Suppressor macrophage treated with lipopolysaccharide for 1 hour (primary cell): ENCODE results near the gene ARHGEF19.
"Not testable (repeated sequence)": the region's sequence is repeated elsewhere in the genome, so short reads cannot be mapped to it uniquely, and the experiment has no call there.

ENCODE experiments used
- DNase-seq, 3 donors: peaks; one replicate each; pipeline ENCODE4 v3.0.0-alpha.2; 2020 to 2022

ARHGEF19 gene

DNA sequence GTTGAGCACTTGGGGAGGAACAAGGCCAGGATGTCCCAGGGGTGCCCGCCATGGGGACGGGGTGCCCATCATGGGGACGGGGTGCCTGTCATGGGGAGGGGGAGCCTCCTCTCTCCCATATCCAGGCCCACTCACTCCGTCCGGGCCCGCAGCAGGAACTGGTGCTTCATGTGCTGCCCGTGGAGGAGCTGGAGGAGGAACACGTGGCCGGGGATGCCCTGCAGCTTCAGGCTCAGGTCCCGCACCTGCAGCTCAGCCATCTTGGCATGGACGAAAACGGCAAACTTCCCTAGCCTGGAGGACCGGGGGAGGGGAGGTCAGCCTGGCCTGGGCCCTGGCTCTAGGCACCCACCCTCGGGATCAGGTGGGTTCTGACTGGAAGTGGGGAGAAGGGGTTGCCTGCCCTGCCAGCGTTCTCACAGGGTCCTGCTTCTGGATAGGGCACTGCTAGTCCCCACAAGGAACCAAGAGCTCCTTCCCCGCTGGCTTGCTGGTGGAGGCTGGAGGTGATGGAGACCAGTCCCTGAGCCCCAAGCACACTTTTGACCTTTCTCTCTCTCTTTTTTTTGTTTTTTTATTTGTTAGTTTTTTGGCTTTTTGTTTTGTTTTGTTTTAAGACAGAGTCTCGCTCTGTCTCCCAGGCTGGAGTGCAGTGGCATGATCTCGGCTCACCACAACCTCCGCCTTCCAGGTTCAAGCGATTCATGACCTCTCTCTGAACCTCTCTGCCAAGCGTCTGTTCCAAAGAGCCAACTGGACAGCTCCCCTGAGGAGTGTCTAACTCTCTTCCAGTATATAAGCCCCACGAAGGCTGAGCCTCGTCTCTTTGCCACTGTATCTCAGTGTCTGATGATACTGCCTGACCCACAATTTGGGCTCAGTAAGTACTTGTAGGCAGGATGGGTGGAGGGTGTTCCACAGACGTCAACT lies 9.9 kb downstream of the ARHGEF19 start:
- DNase-seq: no peak

DNA sequence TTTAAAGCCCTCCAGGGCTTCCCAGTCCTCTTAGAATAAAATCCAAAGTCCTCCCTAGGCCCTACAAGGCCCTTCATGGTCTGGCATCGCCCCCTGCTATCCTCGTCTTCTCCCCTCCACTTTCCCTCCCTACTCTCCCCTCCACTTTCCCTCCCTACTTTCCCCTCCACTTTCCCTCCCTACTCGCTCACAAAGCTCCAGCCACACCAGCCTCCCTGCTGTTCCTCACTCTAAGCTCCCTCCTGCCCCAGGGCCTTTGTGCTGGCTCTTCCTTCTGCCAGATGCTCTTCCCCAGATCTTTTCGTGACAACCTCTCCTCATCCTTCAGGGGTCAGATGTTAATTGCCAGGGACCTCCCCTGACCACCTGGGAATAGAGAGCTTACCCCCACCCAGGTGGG lies 12.8 kb downstream of the ARHGEF19 start:
- no peak for DNase-seq

DNA sequence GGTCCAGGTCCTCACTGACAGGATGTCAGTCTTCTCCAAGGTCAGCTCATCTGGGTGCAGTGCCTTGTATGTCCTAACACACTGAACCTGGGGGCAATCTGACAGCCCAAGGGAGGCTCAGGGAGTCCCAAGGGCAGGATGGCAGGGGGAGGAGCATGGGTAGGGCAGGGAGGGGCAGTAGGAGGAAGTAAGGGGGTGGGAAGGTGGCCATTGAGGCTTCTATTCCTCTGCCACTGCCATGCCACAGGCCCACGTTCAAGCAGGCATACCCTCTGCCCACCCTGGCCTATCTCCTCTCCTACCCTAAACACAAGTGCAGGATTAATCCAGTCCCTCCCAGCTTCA lies 13.3 kb downstream of the ARHGEF19 start:
- no peak for DNase-seq

DNA sequence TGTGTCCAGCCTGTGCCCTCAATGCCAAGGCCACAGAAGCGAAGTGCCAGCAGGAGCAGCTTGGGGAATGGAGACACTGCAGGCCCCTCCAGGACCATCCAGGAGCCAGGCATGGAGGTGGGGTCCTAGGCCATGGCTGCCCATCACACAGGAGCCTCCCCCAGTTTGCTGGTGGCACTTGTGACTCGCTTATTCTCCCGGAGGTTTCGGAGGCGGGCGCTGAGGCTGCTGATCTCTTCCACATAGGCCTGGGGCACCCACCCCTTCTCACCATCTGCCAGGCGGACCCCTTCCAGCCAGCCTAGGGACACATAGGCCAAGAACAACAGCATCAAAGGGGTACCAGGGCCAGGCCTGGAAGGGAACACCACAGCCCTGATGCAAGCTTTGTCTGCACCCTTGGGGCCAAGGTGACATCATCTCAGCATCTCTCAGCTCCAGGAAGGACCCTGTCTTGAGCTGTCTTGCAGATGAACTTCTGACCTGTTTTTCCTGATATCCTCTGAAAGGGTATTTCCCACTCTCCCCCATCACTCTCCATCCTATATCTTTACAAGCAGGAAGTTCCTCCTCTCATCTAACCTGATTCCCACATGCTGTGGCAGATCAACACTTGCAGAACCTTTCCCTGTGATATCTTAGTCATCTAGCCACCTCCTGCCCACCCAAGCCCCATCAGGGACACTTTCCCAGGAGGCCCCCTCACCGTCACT lies 13.9 kb downstream of the ARHGEF19 start:
- DNase-seq: no peak

DNA sequence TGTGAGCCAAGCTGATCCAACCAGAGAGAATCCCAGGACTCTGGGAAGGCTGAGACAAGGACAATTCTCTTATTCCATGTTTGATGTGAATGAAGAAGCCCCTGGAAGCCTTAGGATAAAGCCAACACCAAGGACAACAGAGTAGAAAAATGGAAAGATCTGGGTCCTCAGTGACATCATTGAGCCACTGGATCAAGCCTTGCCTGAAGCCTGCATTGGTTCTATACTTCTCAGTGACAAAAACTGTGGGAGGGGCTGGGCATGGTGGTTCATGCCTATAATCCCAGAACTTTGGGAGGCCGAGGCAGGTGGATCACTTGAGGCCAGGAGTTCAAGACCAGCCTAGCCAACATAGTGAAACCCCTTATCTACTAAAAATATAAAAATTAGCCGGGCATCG lies 15.6 kb downstream of the ARHGEF19 start:
- no peak for DNase-seq

DNA sequence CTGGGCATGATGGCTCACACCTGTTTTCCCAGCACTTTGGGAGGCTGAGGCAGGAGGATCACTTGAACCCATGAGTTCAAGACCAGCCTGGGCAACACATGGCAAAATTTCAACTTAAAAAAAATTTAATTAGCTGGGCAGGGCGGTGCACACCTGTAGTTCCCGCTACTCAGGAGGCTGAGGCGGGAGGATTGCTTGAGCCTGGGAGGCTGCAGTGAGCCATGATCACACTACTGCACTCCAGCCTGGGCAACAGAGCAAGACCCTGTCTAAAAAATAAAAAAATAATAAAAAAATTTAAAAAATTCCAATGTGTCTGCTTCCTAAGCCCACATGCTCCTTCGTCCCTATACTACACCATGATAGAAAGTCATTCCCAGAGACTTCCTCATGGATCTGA lies 16.3 kb downstream of the ARHGEF19 start:
- DNase-seq: not testable (repeated sequence)

DNA sequence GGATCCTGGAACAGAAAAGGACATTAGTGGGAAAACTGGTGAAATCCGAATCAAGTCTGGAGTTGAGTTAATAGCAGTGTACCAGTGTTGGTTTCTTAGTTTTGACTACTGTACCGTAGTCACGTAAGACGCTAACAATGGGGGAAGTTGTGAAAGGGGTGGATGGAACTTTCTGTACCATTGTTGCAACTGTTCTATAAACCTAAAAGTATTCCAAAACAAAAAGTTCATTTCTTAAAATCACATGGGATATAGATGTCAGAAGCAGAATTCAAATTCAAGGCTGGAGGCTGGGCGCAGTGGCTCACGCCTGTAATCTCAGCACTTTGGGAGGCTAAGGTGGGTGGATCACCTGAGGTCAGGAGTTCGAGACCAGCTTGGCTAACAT lies 16.9 kb downstream of the ARHGEF19 start:
- no peak for DNase-seq

DNA sequence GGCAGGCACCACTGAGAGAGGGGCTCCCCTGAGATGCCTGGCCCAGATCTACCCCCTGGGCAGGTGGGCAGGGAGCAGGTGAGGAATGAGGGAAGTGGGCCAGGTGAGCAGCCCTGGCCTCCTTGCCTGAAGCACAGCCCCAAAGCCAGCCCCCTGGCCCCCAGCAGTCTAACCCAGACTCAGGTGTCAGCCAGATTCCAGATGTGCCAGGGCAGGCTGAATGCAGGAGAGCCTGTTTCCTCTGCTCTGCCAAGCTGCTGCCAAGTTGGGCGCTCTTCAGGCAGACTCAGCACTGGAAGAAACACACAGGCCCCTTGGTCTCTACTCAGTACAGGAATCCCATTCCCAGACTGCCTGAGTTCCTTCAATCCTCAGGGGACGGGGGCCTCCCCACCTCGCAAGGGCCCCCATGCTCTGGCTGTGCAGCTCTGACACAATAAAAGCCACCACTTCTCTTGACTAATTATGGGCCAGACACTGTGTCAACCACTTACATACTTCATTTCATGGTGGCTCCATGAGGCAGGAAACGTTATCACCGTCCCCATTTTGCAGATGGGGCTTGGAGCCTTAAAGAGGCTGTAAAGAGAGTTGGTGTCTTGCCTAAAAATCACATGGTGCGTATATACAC lies 20.4 kb downstream of the ARHGEF19 start:
- no peak for DNase-seq

DNA sequence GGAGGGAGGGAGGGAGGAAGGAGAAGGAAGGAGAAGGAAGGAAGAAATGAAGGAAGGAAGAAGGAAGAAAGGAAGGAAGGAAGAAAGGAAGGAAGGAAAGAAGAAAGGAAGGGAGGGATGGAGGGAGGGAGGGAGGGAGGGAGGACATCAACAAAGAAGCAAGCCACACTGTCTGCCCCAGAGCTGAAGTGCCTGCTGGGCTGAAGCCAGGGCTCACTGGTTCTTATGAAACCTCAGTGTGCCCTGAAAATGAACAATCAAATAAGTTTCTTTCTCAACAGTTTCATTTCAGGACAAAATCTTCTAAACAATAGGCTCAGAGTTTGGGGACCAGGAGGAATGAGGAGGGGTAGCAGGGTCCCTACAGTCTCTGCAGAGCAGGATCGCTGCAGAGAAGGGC lies 21.1 kb downstream of the ARHGEF19 start:
- DNase-seq: no peak

DNA sequence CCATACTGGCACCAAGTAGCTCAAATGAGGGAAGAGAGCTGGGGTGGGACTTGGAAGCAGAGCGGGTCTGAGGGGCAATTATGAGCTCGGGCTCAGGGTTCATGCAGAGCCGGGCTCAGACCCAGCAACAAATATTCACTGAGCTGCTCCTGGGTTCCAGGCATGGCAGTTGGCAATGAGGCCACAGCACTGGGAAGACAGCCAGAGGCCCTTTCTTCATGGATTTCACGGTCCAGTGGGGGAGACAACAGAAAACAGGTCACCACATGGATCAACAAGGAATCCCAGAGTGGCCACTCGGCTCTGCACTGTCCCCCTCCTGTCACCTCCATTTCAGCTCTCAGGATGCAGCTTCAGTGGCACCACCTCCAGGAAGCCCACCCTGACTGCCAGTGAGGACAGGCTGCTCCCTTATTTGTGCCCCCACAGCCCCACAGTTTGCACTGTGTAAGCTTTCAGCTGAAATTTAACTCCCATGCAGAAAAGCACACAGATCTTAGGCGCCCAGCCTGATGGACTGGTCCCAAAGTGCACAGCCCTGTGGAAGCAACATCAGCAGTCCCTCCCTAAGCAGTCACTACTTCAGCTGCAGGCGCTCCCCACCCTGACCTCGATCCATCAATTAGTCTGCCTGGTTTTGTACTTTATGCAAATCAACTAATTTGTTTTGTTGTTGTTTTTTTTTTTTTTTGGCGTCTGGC lies 22.4 kb downstream of the ARHGEF19 start:
- DNase-seq: no peak

DNA sequence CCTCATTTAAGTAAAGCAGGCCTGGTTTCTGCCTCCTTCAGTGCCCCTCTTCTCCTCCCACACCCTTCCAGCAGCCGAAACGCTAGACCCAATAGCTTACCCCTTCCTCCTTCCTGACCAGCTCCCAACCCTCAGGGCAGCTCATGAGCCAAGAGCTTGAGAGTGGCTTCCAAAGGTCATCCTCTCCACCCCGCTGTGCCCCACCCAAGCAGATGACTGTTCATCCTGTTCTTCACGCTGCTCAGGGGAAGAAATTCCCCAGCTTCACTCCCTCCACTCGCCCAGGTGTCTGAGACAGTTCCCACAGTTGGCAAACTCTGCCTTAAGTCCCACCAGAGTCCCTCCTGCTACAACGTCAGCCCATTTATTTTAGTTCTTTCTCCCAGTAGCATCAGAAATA lies 23.4 kb downstream of the ARHGEF19 start:
- DNase-seq: no peak

DNA sequence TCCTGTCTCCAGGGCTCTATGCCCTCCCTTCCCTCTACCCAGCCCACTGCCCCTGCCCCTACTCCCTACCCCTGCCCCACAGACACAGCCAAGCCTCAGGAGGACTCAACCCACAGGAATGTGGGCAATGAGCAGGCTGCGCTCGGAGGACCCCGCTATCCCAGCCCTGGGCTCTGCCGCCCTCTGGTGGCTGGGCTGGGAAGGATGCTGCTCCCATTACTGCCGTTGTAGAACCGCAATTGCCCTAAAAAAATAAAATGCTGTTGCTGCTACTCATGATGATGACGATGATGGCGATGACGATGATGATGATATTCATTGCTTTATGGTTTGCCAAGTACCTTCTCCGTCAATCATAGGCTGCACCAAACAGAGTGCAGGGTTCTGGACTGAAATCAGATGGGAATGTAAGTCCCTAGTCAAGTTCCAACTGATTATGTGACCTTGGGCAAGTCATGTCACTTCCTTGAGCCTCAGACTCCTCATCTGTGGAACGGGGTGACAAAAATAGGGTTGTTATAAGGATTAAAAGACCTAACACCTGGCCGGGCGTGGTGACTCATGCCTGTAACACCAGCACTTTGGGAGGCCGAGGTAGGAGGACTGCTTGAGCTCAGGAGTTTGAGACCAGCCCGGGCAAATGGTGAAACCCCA lies 24.6 kb downstream of the ARHGEF19 start:
- DNase-seq: peak; percentile 72 to 88 (median 79)

DNA sequence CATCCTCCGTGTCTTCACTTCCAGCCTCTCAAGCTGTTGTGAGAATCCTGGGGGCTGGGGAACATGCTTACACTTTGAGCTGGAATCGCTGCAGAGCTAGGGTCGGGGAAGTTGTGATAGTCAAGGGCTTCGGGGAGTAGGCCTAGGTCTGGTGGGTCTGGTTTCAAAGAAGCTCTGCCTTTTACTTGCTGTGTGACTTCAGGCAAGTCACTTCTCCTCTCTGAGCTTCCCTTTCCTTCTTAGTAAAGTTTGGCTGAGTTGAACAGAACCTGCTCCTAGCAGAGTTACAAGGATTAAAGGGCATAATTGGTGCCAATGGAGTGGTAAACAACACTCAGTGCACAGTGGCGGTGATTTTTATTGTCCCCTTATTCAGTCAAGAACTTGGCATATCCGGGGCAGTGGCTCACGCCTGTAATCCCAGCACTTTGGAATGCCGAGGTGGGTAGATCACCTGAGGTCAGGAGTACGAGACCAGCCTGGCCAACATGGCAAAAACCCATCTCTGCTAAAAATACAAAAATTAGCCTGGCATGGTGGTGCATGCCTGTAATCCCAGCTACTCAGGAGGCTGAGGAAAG lies 25.7 kb downstream of the ARHGEF19 start:
- no peak for DNase-seq

DNA sequence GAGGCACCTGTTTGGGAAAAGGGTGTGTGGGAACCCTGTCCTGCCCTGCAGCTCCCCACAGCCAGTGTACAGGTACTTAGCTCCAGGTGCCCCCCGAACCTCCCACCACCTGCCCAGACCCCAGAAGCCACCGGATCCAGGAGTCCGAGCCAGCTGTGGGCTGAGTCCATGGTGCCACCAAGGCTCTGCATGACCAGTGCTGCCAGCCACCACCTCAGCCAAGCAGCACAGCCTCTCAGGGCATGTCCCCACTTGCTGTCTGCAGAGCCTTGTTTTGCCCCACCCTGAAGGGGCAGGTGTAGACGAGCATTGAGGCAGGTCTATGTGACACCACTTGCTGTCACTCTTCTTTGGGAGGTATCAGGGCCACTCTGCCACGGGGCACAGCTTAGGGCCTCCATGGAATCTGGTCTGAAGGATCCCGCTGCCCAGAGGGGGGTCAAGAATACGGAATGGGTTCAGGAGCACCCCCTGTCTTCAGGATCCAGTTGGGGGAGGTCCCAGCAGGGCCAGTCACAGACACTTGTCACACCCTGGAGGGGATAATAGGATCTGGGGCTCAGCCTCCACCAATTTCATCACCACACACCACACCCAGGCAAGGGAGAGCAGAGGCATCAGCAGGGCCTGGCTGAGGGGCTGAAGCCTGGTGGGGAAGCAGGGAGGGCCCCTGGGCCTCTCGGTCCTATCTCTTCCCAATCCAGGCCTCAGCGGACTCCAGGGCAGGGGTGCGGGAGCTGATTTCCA lies 27.7 kb downstream of the ARHGEF19 start:
- DNase-seq: no peak

DNA sequence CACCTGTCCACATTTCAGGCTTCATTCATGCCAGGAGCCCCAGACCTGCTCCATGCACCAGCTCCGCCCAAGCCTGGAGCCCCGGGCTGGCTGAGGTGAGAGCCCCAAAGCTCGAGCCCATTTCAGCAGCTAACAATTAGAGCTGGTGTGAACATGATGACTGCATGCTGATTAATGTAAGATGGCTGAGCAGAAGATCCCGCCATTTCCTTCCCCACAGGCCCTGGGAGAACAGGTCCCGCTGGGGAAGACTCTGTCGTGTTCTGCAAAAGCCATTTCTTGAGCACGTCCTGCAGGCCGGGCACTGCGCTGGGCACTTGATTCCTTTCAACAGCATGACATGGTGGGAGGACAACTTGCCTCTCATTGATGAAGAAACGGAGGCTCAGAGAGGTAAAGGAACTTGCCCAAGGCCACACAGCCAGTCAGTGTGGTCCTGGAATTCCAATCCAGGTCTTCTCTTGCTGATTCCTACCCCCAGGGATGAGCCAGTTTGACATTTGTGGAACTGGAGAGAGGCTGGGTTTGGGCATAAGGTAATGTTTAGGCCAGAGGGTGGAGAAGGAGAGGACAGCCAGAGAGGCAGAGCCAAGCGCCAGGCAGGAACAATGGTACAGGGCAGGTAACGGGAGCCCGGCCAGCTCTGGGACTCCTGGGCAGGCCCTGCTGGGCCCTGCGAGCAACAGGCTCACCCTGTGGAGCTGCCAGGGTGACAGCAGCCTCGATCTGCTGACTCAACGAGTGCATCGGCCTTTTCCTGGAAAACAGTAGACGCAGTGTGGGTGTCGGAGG lies 28.5 kb downstream of the ARHGEF19 start:
- no peak for DNase-seq

DNA sequence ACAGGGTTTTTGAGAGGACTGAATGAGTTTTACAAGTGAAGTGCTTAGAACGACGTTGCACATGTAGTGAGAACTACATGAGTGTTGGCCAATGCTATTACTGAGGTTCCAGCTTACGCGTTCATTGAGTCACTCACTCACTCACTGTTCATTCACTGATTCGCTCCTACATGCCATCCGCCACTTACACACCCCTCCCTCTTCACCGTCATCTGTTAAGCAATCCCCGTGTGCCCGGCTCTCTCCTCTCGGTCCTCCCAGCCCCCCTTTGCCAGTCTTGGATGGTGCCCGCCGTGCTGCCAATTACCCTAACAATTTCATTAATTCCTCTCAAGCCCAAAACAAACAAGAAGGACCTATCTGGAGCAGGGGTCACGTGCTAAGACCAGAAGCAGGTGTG lies 29.3 kb downstream of the ARHGEF19 start:
- DNase-seq: peak; percentile 32 to 62 (median 46)

DNA sequence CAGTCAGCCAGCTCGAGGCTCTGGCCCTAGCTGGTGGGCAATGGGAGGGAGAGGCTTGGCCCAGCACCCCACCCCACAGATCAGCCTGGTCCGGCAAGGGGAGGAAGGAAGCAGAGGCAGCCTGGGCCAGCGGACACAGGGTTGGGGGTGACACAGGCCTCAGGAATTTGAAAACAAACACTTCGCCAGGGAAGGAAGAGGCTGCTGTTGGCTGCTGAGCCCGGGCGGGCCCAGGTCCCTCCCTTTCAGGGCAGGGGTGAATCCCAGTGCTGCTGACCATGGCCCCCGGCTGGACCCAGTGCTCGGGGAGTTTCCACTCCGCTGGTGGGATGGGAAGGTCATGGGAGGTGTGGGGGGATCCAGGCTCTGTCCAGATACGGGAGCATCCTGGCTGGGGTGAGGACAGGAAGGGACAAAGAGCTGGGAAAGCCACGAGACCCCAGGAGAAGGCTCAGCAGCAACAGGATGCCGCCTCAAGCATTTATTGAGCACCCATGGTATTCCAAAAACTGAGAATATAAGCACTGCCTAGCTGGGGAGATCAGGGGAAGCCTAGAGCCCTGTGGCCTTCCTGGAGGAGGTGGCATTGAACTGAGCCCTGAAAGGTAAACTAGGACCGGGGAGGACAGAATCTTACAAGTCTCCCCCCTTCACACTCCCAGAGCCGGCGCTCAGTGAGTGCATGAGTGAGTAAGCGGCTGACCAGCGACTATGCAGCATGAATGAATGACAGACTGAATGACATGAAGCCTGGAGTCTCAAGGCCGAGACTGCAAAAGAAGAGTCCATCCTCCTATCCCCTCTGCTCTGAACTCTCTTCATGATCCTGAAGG lies 30.3 kb downstream of the ARHGEF19 start:
- no peak for DNase-seq

DNA sequence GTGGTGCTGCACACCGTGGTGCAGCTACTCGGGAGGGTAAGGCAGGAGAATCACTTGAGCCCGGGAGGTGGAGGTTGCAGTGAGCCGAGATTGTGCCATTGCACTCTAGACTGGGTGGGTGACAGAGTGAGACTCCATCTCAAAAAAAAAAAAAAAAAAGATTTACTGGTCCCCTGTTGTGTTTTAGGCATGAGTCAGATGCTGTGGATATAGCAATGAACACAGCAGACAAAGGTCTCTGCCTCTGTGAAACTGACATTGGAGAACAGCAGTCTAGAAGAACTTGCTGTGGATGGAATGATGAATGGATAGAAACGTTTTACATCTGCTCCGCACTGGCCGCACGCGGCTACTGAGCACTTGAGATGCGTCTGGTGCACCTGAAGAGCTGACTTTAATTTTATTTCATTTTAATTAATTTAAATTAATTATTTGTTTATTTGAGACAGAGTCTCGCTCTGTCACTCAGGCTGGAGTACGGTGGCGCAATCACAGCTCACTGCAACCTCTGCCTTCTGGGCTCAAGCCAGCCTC lies 32.1 kb downstream of the ARHGEF19 start:
- no peak for DNase-seq
